ENCODE measurements around the gene NUDT4B. TPM values are rescaled to one million over a fixed set of nuclear protein-coding genes. Genes with fewer than 3 reads are reported as not detected.
"Not testable (repeated sequence)": the region's sequence is repeated elsewhere in the genome, so short reads cannot be mapped to it uniquely, and the experiment has no call there.

NUDT4B gene
- total and polyA plus RNA-seq, 9 donors, result 0.98 to 54.6 (median 3.7) TPM; not detected in 3

- H3K36me3 ChIP-seq; H3K27me3 ChIP-seq; H3K4me1 ChIP-seq (ENCODE audit: insufficient read depth); DNase-seq; H3K4me3 ChIP-seq; H3K9me3 ChIP-seq; intact Hi-C loops (cut with DNase I); H3K27ac ChIP-seq: not testable (repeated sequence)
- no CpG with 5 or more reads among the region's 9 CpGs for WGBS, 3 donors
Observed at GRCh38 chr1:148720918-148721317, 27.7 kb upstream of the NUDT4B start.

- H3K4me1 ChIP-seq (ENCODE audit: insufficient read depth); H3K27me3 ChIP-seq; intact Hi-C loops (cut with DNase I); H3K4me3 ChIP-seq; H3K27ac ChIP-seq; DNase-seq; H3K36me3 ChIP-seq; H3K9me3 ChIP-seq: not testable (repeated sequence)
- WGBS, 3 donors, result no CpG with 5 or more reads among the region's 2 CpGs
Observed at GRCh38 chr1:148722758-148723157, 25.8 kb upstream of the NUDT4B start.

GRCh38 chr1:148723515-148723914 lies 25.1 kb upstream of the NUDT4B start:
- H3K27ac ChIP-seq; H3K4me1 ChIP-seq (ENCODE audit: insufficient read depth); DNase-seq; H3K9me3 ChIP-seq; H3K36me3 ChIP-seq; intact Hi-C loops (cut with DNase I); H3K4me3 ChIP-seq; H3K27me3 ChIP-seq: not testable (repeated sequence)
- WGBS, 3 donors, result no CpG with 5 or more reads among the region's 3 CpGs

- H3K36me3 ChIP-seq; H3K27ac ChIP-seq; H3K9me3 ChIP-seq; H3K27me3 ChIP-seq; H3K4me3 ChIP-seq; DNase-seq; intact Hi-C loops (cut with DNase I); H3K4me1 ChIP-seq (ENCODE audit: insufficient read depth): not testable (repeated sequence)
- no CpG with 5 or more reads among the region's 3 CpGs for WGBS, 3 donors
Observed at GRCh38 chr1:148724872-148725271, 23.7 kb upstream of the NUDT4B start.

- H3K9me3 ChIP-seq; H3K36me3 ChIP-seq; H3K27ac ChIP-seq; H3K4me3 ChIP-seq; H3K27me3 ChIP-seq; DNase-seq; intact Hi-C loops (cut with DNase I); H3K4me1 ChIP-seq (ENCODE audit: insufficient read depth): not testable (repeated sequence)
- no CpG with 5 or more reads among the region's 2 CpGs for WGBS, 3 donors
Observed at GRCh38 chr1:148727862-148728261, 20.7 kb upstream of the NUDT4B start.

GRCh38 chr1:148729128-148729527 lies 19.4 kb upstream of the NUDT4B start:
- DNase-seq; H3K36me3 ChIP-seq; H3K27ac ChIP-seq; intact Hi-C loops (cut with DNase I); H3K4me3 ChIP-seq; H3K27me3 ChIP-seq; H3K9me3 ChIP-seq; H3K4me1 ChIP-seq (ENCODE audit: insufficient read depth): not testable (repeated sequence)
- WGBS, 3 donors, result no CpG with 5 or more reads among the region's 3 CpGs

- intact Hi-C loops (cut with DNase I); H3K4me1 ChIP-seq (ENCODE audit: insufficient read depth); H3K27ac ChIP-seq; H3K9me3 ChIP-seq; H3K36me3 ChIP-seq; H3K4me3 ChIP-seq; H3K27me3 ChIP-seq; DNase-seq: not testable (repeated sequence)
- WGBS, 3 donors, result no CpG with 5 or more reads among the region's 2 CpGs
Observed at GRCh38 chr1:148729541-148729940, 19.0 kb upstream of the NUDT4B start.

GRCh38 chr1:148732277-148732676 lies 16.3 kb upstream of the NUDT4B start:
- intact Hi-C loops (cut with DNase I); H3K36me3 ChIP-seq; DNase-seq; H3K27ac ChIP-seq; H3K4me1 ChIP-seq (ENCODE audit: insufficient read depth); H3K4me3 ChIP-seq; H3K9me3 ChIP-seq; H3K27me3 ChIP-seq: not testable (repeated sequence)
- WGBS, 3 donors, result no CpG with 5 or more reads among the region's 4 CpGs

GRCh38 chr1:148733585-148734310 lies 14.8 kb upstream of the NUDT4B start:
- H3K27ac ChIP-seq; H3K4me1 ChIP-seq (ENCODE audit: insufficient read depth); DNase-seq; H3K27me3 ChIP-seq; H3K9me3 ChIP-seq; H3K4me3 ChIP-seq; intact Hi-C loops (cut with DNase I); H3K36me3 ChIP-seq: not testable (repeated sequence)
- WGBS, 3 donors, result no CpG with 5 or more reads among the region's 5 CpGs

GRCh38 chr1:148734311-148734662 lies 14.3 kb upstream of the NUDT4B start:
- H3K9me3 ChIP-seq; intact Hi-C loops (cut with DNase I); H3K36me3 ChIP-seq; H3K4me3 ChIP-seq; H3K27me3 ChIP-seq; H3K27ac ChIP-seq; H3K4me1 ChIP-seq (ENCODE audit: insufficient read depth); DNase-seq: not testable (repeated sequence)
- WGBS, 3 donors, result no CpG with 5 or more reads among the region's 3 CpGs

- intact Hi-C loops (cut with DNase I); DNase-seq: not testable (repeated sequence)
- no CpG with 5 or more reads among the region's 1 CpG for WGBS, 3 donors
Observed at GRCh38 chr1:148735538-148735937, 13.0 kb upstream of the NUDT4B start.

GRCh38 chr1:148738667-148739066 lies 9.9 kb upstream of the NUDT4B start:
- intact Hi-C loops (cut with DNase I); H3K27me3 ChIP-seq; H3K4me1 ChIP-seq (ENCODE audit: insufficient read depth); DNase-seq; H3K27ac ChIP-seq; H3K36me3 ChIP-seq; H3K9me3 ChIP-seq; H3K4me3 ChIP-seq: not testable (repeated sequence)
- no CpG with 5 or more reads among the region's 6 CpGs for WGBS, 3 donors

More at GRCh38 chr1:148735538-148735937, 13.0 kb upstream of the NUDT4B start:
- H3K4me3 ChIP-seq; H3K4me1 ChIP-seq (ENCODE audit: insufficient read depth); H3K36me3 ChIP-seq; H3K9me3 ChIP-seq; H3K27me3 ChIP-seq; H3K27ac ChIP-seq: not testable (repeated sequence)

GRCh38 chr1:148743200-148743599 lies 5.4 kb upstream of the NUDT4B start:
- H3K9me3 ChIP-seq; H3K36me3 ChIP-seq; H3K4me3 ChIP-seq; intact Hi-C loops (cut with DNase I); H3K27me3 ChIP-seq; H3K4me1 ChIP-seq (ENCODE audit: insufficient read depth); DNase-seq; H3K27ac ChIP-seq: not testable (repeated sequence)
- WGBS, 3 donors, result no CpG with 5 or more reads among the region's 4 CpGs

Data from ovary (tissue), 9 donors.